ENCODE data around the gene MSRB3.

DNA sequence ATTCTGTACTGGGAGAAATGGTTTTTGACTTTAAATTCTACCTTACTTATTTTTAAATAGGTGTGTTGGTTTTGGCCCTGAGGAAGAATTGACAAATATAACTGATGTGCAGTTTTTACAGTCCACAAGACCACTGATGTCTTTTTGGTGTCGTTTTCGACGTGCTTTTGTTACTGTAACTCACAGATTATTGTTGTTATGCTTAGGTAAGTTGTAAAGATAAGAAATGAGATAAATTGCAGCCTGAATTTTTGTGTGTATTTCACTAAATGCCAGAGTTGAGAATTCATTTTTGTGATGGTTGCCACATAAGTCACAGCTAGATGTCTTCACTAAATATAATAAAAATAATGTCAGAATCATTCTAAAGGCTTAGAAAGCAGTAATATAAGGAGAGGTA, 39.9 kb upstream of the MSRB3 start:
- TF ChIP-seq POLR2AphosphoS5 (IDR thresholded peaks at IDR 0.05; ENCODE audit: low read depth, low read length) (no peak), TAF1 (IDR thresholded peaks at IDR 0.05; ENCODE audit: borderline replicate concordance, low read depth, low read length) (no peak), POLR2A (IDR thresholded peaks at IDR 0.05; ENCODE audit: low read depth, low read length) (no peak)

Data from GM12892 (cell line).